HUES48 (cell line): ENCODE measurements around the gene SCAF11.

Source experiments
- H3K27ac ChIP-seq: one replicate; pipeline ENCODE4 v1.7.0; 2013; ENCODE audit warnings: low read depth, low read length, inconsistent platforms
- H3K27me3 ChIP-seq: 2 replicates; pipeline ENCODE4 v1.6.1; 2013; ENCODE audit warnings: mild to moderate bottlenecking, low read length; ENCODE audit not compliant: control insufficient read depth, insufficient read depth
- H3K36me3 ChIP-seq: 2 replicates; pipeline ENCODE4 v1.6.1; 2013; ENCODE audit warnings: low read length; ENCODE audit not compliant: control insufficient read depth, insufficient read depth
- H3K4me1 ChIP-seq: 2 replicates; pipeline ENCODE4 v1.6.1; 2013; ENCODE audit warnings: mild to moderate bottlenecking, low read length; ENCODE audit not compliant: control insufficient read depth, insufficient read depth
- H3K4me3 ChIP-seq: 2 replicates; pipeline ENCODE4 v1.5.1; 2013; ENCODE audit warnings: mild to moderate bottlenecking, low read depth, low read length
- H3K9ac ChIP-seq: 2 replicates; pipeline ENCODE4 v1.6.1; 2013; ENCODE audit warnings: mild to moderate bottlenecking, low read depth, low read length, moderate library complexity
- H3K9me3 ChIP-seq: 2 replicates; pipeline ENCODE4 v1.6.1; 2013; ENCODE audit warnings: low read length; ENCODE audit not compliant: control insufficient read depth, insufficient read depth

SCAF11 gene

DNA sequence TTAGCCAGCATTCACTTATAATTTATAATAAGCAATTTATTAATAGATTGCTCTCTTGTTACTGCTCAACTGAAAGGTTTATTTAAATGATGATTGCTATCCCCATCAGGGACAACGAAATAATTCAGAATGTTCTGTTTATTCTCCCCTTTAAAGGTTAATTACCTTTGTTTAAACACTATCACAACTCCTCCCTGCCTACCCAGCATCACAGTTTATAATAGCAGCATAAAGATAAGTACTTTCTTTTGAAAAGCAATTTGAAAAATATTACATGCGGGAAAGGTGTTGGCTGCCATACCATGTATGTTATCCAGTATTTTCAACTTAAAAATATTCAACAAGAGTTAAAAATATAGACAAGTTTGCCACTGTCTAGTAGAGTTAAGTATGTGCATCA is 30.6 kb downstream of the SCAF11 start:
- H3K36me3 ChIP-seq: peaks cover 19% of the 10 kb centered on the region; the same call in 1 of the 2 replicates
- no peak overlapping the region for H3K9ac ChIP-seq

DNA sequence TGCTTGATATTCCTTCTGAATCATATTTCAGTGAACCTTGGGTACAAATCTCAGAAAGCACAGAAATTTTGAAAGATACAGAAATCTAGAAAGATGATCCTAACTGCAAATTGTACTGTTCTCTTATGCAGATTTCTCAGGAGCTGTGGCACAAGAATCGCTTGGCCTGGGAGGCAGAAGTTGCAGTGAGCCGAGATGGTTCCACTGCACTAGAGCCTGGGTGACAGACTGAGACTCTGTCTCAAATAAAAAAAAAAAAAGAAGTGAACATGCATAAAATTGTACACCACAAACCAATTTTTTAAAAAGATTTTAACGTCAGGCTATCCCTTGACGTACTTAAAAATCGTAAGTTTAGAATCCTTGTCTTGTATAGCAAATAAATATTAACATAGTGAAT is 31.3 kb downstream of the SCAF11 start:
- Histone ChIP-seq H3K27me3 (no peaks in the 10 kb centered on the region), H3K9ac (no peak overlapping the region), H3K4me1 (no peaks in the 10 kb centered on the region), H3K36me3 (peaks cover 19% of the 10 kb centered on the region; the same call in 1 of the 2 replicates), H3K9me3 (no peaks in the 10 kb centered on the region), H3K27ac (no peak overlapping the region), H3K4me3 (no peak overlapping the region)

More for the DNA sequence above, 30.6 kb downstream of the SCAF11 start:
- H3K27ac ChIP-seq: no peak overlapping the region
- no peaks in the 10 kb centered on the region for H3K4me1 ChIP-seq
- H3K27me3 ChIP-seq: no peaks in the 10 kb centered on the region
- no peak overlapping the region for H3K4me3 ChIP-seq
- H3K9me3 ChIP-seq: no peaks in the 10 kb centered on the region

DNA sequence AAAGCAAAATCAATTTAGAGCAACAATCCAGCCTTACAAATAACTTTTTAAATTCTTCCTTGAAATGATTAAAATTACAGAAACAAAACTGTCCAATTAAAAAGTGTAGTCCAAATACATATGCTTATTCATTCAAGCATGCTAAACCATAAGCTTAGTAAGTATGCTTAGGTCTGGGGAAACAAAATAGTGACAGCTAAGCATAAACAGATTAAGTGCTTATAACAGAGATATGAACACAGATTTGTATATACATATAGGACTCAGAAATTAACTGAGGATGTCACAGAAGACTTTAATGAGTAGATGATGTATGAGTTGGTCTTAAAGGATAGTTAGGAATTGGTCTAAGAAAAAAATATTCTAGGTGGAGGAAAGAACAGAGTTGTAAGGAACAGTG is 41.8 kb downstream of the SCAF11 start:
- Histone ChIP-seq H3K27ac (no peak overlapping the region), H3K27me3 (no peaks in the 10 kb centered on the region), H3K9ac (no peak overlapping the region), H3K4me1 (no peaks in the 10 kb centered on the region), H3K9me3 (no peaks in the 10 kb centered on the region), H3K36me3 (peaks cover 43% of the 10 kb centered on the region), H3K4me3 (no peak overlapping the region)

DNA sequence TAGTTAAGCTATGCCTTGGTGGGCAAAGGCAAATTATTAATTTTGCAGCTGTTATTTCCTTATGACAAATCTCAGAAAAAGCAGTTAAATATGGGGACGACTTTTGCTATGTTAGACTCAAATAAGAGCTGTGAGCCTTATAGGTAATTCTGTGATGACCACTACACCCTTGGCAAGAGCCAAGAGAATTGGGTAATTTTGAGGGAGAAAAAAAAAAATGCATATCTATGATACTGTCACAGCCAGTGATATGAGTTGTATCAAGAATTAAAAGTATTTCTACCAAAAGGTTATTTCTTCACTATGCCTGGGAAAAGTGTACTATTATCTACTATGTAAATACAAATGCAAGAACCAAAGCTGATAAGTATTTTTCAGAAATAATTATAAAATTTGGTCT is 43.9 kb downstream of the SCAF11 start:
- H3K9me3 ChIP-seq: no peaks in the 10 kb centered on the region
- no peaks in the 10 kb centered on the region for H3K27me3 ChIP-seq
- H3K4me3 ChIP-seq: no peak overlapping the region
- H3K36me3 ChIP-seq: peaks cover 60% of the 10 kb centered on the region
- H3K27ac ChIP-seq: no peak overlapping the region
- H3K4me1 ChIP-seq: no peaks in the 10 kb centered on the region
- H3K9ac ChIP-seq: no peak overlapping the region

DNA sequence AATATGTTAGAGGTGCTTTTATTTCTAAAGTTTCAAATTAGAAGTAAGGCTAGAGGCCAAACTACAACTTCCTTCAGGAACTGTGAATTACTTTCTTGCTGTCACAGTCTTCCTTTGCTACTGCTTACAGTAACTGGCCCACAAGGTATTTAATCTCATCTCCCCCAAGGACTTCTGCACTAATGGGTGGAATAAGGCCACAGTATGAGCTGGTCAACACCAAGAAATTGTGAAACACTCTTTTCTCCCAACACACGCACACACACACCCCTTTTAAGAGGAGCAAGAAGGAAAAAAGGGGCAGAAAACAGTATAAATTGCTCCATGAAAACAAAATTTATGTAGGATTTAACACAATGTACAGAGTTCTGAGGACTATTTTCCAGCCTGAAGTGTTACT is 45.6 kb downstream of the SCAF11 start:
- Histone ChIP-seq H3K27me3 (no peaks in the 10 kb centered on the region), H3K4me1 (no peaks in the 10 kb centered on the region), H3K9ac (no peak overlapping the region), H3K36me3 (peaks cover 69% of the 10 kb centered on the region), H3K27ac (no peak overlapping the region), H3K4me3 (no peak overlapping the region), H3K9me3 (no peaks in the 10 kb centered on the region)

DNA sequence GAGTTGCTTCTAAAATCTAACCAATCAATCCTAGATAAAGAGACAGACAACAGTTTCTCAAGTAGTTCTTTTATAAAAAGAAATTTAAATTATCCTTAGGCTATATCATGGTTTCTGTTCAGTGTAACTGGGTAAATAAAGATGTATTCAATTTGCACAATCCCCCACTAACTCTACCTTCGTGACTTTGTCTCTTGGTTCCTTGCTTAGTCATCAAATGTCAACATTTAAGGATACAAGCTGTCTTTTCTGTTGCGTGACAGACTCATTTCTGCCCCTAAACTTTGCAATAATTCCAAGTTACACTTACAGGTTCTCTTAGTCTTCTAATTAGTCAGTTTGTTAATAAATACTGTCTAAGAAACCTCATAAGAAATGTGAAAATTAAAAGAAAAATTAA is 50.6 kb downstream of the SCAF11 start:
- Histone ChIP-seq H3K9me3 (no peaks in the 10 kb centered on the region), H3K4me3 (no peak overlapping the region), H3K27ac (no peak overlapping the region), H3K9ac (no peak overlapping the region), H3K27me3 (no peaks in the 10 kb centered on the region), H3K4me1 (peaks cover 8% of the 10 kb centered on the region; the same call in 1 of the 2 replicates), H3K36me3 (peaks cover 31% of the 10 kb centered on the region)

DNA sequence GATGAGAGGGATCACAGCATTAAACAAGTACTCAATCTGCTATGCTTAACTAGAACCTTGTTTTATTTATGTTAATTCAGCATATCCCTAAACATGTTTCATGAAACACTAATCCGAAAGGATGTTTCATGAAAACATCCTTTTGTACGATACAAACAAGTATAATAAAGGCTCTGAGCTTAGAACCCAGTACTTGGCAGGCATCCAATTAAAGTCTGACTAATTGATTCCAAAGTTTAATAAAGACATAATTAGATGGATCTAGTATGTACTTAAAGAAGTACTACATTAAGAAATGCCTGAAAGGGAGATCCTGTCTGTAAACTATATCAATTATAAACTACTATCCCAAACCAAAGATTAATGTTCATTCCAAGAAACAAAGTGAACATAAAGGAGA is 51.8 kb downstream of the SCAF11 start:
- H3K27ac ChIP-seq: no peak overlapping the region

DNA sequence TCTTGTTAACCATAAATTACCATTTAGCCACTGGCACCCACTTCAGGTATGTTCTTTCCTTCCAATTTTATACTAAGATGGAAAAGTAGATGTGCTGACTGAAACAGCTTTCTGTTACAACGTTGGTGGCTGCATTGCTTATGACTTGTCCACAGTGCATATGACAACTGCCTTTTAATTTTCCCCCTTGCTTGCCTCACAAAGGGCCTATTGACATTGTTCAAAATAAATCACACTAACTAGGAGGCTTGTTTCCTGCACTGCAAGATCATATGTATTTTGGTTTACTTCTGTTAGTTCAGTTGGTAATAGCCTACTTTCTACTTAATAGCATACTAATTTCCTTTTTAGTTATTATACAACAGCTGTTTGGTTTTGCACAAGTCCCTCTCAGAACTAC is 55.4 kb downstream of the SCAF11 start:
- Histone ChIP-seq H3K27me3 (no peaks in the 10 kb centered on the region), H3K9ac (no peak overlapping the region), H3K27ac (no peak overlapping the region), H3K4me1 (peaks cover 8% of the 10 kb centered on the region; the same call in 1 of the 2 replicates), H3K9me3 (no peaks in the 10 kb centered on the region), H3K36me3 (peaks cover 41% of the 10 kb centered on the region), H3K4me3 (no peak overlapping the region)

More for the DNA sequence above, 51.8 kb downstream of the SCAF11 start:
- Histone ChIP-seq H3K4me1 (peaks cover 8% of the 10 kb centered on the region; the same call in 1 of the 2 replicates), H3K36me3 (peaks cover 32% of the 10 kb centered on the region), H3K9ac (no peak overlapping the region), H3K9me3 (no peaks in the 10 kb centered on the region), H3K27me3 (no peaks in the 10 kb centered on the region), H3K4me3 (no peak overlapping the region)

DNA sequence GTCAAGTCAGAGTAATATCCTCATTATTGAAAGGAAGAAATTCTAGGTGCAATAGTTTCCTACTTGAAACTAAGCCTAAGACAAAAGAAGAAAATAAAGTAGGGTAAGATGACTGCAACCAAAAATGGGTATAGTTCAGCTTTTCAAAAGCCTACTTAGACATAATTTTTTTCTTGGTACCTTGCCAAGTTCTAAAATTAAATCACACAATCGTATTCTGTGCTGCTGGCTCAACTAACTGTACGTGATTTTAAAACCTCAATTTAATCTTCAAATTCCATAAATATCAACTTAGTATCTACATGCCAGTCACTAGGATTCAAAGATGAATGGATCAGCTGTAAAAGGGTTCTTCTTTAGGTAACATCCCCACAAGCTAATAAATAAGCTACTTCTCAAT is 56.9 kb downstream of the SCAF11 start:
- H3K27me3 ChIP-seq: no peaks in the 10 kb centered on the region
- H3K27ac ChIP-seq: no peak overlapping the region
- no peak overlapping the region for H3K4me3 ChIP-seq
- no peak overlapping the region for H3K9ac ChIP-seq
- H3K4me1 ChIP-seq: peaks cover 8% of the 10 kb centered on the region; the same call in 1 of the 2 replicates
- no peaks in the 10 kb centered on the region for H3K9me3 ChIP-seq
- peaks cover 56% of the 10 kb centered on the region for H3K36me3 ChIP-seq

DNA sequence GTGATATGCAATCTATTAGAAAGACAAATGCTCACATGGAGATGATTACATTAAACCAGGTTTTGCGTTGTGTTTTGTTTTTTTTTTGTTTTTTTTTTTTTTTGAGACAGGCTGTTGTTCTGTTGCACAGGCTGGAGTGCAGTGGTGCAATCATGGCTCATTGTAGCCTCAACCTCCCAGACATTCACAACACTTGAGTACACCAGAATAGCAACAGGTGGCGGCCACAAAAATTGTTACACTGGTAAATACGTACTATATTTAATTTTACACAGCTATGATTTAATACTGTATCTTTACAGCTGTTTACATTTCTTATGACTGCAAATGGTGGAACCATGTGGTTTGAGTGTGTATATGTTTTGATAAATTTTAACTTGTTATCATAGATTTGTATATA is 60.0 kb downstream of the SCAF11 start:
- H3K9me3 ChIP-seq: no peaks in the 10 kb centered on the region
- H3K36me3 ChIP-seq: peaks cover 84% of the 10 kb centered on the region
- H3K27me3 ChIP-seq: no peaks in the 10 kb centered on the region
- H3K27ac ChIP-seq: no peak overlapping the region
- H3K4me1 ChIP-seq: peaks cover 4% of the 10 kb centered on the region; the same call in 1 of the 2 replicates
- H3K9ac ChIP-seq: no peak overlapping the region
- H3K4me3 ChIP-seq: no peak overlapping the region

DNA sequence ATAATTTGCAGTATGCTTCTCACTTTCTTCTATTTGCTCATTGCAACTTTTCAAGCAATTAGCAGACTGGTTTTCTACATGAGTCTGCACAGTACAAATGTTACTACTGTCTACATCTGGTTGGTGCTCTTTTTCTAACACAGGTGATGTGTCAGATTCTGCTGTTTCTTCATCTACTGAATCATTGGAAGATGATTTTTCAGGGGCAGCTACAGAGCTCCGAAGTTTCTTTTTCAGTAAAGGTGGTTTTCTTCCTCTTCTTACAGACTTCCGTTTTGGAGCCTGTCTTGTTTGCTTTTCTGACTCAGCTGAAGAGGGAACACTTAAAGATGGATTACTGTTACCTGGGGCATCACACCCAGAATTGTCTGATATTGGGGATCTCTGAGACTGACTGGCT is 62.1 kb downstream of the SCAF11 start:
- no peaks in the 10 kb centered on the region for H3K27me3 ChIP-seq
- no peak overlapping the region for H3K27ac ChIP-seq
- no peak overlapping the region for H3K4me3 ChIP-seq
- H3K9me3 ChIP-seq: no peaks in the 10 kb centered on the region
- H3K36me3 ChIP-seq: peaks cover 90% of the 10 kb centered on the region
- no peaks in the 10 kb centered on the region for H3K4me1 ChIP-seq
- no peak overlapping the region for H3K9ac ChIP-seq

DNA sequence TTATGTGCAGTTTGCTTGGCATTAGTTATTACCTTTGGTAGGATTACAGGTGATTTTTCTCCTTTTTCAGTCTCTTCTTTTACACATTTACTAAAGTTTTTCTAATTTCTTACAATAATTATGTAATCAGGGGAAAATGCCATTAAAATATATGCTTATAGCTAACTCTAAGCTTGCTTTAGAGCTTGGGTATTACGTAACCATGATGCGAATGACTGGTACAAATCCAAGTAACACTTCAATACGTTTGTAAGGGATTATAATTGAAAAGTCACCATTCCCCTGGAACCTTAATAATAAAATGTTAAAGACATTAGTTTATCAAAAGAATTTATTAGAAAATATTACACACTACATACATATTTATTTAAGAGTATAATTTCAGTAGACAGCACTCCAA is 71.6 kb downstream of the SCAF11 start:
- H3K27me3 ChIP-seq: no peaks in the 10 kb centered on the region
- no peak overlapping the region for H3K27ac ChIP-seq
- H3K4me3 ChIP-seq: no peak overlapping the region
- H3K9me3 ChIP-seq: no peaks in the 10 kb centered on the region
- no peaks in the 10 kb centered on the region for H3K4me1 ChIP-seq
- H3K9ac ChIP-seq: no peak overlapping the region
- peaks cover 29% of the 10 kb centered on the region for H3K36me3 ChIP-seq
